Neuron (in vitro differentiated cells): Measurements from ENCODE around the gene PNO1.

Experiments used
- H2AFZ ChIP-seq: one replicate; pipeline ENCODE4 v1.6.1; 2013; ENCODE audit warnings: low read depth, mild to moderate bottlenecking, inconsistent platforms, low read length, moderate library complexity
- H3K27me3 ChIP-seq: one replicate; pipeline ENCODE4 v1.6.1; 2013; ENCODE audit warnings: low read length; ENCODE audit not compliant: insufficient read depth
- H3K36me3 ChIP-seq: one replicate; pipeline ENCODE4 v1.6.1; 2013; ENCODE audit warnings: low read length; ENCODE audit not compliant: insufficient read depth
- H3K4me1 ChIP-seq: one replicate; pipeline ENCODE4 v1.6.1; 2013; ENCODE audit warnings: low read length; ENCODE audit not compliant: insufficient read depth
- H3K4me3 ChIP-seq: 2 replicates; pipeline ENCODE4 v1.5.1; 2013; ENCODE audit warnings: mild to moderate bottlenecking, low read length, moderate library complexity
- H3K9me3 ChIP-seq: one replicate; pipeline ENCODE4 v1.6.1; 2013; ENCODE audit warnings: low read length

Gene PNO1

DNA sequence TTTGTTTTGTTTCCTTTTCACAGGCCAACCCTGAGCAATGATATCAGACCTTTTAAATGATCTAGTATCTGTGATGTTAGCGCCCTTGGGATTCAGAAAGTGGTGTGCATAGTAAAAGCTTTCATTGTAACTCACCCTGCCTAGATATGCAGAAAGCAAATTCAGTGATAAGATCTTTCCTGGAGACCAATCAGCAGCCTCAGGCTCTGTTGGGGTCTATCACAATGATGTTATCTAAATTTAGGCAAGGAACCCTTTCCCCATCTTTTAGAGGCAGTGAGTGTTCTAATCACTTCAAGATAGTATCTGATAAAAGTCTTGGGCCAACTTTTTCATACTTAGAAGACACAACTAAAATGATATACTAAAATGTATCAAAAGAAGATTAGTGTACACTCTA is 23.6 kb upstream of the PNO1 start:
- no peak overlapping the region for H3K4me3 ChIP-seq
- no peaks in the 10 kb centered on the region for H3K4me1 ChIP-seq
- no peaks in the 10 kb centered on the region for H3K9me3 ChIP-seq
- H3K36me3 ChIP-seq = peaks cover 5% of the 10 kb centered on the region
- no peaks in the 10 kb centered on the region for H3K27me3 ChIP-seq
- no peak overlapping the region for H2AFZ ChIP-seq

- H3K9me3 ChIP-seq = no peaks in the 10 kb centered on the region
- H2AFZ ChIP-seq = no peak overlapping the region
- no peaks in the 10 kb centered on the region for H3K4me1 ChIP-seq
- no peak overlapping the region for H3K4me3 ChIP-seq
- H3K27me3 ChIP-seq = no peaks in the 10 kb centered on the region
- peaks cover 5% of the 10 kb centered on the region for H3K36me3 ChIP-seq
Measured at GRCh38 chr2:68134554-68134953, 23.1 kb upstream of the PNO1 start.

DNA sequence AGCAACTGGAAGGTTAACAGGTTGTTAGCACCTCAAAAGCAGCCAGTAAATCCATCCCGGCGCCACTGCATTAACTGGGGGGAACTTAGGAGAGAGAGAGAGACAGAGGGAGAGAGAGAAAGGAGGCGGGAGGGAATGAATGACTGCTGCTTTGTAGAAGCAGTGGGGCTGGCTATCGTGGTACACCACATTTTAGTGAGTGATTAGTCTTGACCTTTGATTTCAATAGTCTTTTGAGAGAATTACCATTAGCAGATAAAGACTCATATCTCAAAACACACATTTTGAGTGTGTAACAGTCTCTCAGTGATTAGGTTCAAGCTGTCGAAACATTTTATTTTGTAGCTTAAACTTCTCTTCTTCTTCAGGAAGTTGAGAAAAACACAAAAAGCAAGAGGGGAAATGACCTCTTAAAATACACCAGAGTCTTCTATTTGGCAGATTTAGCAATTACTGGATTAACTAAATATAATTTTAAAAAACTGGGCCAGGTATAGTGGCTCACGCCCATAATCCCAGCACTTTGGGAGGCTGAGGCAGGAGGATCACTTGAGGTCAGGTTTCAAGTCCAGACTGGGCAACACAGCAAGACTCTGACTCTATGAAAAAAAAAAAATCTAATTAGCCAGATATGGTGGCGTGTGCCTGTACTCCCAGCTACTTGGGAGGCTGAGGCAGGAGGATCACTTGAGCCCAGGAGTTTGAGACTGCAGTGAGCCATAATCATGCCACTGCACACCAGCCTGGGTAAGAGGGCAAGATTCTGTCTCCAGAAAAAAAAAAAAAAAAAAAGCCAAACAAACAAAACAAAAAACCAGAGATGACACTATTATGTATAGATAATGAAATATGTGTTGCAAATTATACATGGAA is 22.0 kb upstream of the PNO1 start:
- no peak overlapping the region for H3K4me3 ChIP-seq
- no peaks in the 10 kb centered on the region for H3K4me1 ChIP-seq
- no peaks in the 10 kb centered on the region for H3K9me3 ChIP-seq
- peaks cover 8% of the 10 kb centered on the region for H3K36me3 ChIP-seq
- no peak overlapping the region for H2AFZ ChIP-seq
- no peaks in the 10 kb centered on the region for H3K27me3 ChIP-seq

DNA sequence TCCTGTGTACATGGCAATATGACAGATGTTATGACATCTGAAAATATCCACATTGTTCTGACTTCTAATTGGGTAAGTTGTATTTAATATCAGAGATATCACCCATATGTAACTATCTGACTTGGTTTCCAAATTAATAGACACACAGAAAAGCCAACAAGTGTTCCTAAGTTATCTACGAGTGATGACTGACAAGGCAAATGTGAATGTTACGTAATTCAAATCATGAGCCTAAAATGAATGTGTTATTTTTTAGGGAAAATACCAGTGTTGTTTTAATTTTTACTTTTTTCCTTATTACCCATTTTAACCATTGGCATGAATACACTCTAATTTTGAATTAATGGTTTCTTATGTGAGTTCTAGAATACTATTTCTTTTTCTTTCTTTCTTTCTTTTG is 15.8 kb upstream of the PNO1 start:
- Histone ChIP-seq H3K9me3 (no peaks in the 10 kb centered on the region), H3K27me3 (no peaks in the 10 kb centered on the region), H2AFZ (no peak overlapping the region), H3K4me1 (no peaks in the 10 kb centered on the region), H3K36me3 (peaks cover 8% of the 10 kb centered on the region), H3K4me3 (no peak overlapping the region)

DNA sequence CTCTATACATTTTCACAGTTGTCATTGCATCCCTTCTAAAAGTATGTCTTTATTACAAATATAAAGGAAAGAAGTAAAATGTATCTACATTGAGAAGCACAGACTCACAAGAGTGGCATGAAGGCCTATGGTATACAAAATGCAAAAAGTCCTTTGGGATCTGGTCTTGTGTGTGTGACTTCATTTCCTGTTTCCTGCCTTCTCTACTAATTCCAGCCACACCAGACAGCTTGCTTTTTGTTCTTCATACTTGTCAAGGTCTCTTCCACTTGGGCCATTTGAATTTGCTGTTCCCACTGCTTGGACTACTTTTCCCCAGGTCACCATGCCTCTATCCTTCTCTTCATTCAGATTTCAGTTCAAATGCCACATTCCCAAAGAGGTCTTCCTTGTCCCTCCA is 6.7 kb upstream of the PNO1 start:
- H3K36me3 ChIP-seq = no peaks in the 10 kb centered on the region
- H3K4me3 ChIP-seq = no peak overlapping the region
- H2AFZ ChIP-seq = no peak overlapping the region
- H3K4me1 ChIP-seq = peaks cover 9% of the 10 kb centered on the region
- H3K27me3 ChIP-seq = no peaks in the 10 kb centered on the region
- H3K9me3 ChIP-seq = no peaks in the 10 kb centered on the region

DNA sequence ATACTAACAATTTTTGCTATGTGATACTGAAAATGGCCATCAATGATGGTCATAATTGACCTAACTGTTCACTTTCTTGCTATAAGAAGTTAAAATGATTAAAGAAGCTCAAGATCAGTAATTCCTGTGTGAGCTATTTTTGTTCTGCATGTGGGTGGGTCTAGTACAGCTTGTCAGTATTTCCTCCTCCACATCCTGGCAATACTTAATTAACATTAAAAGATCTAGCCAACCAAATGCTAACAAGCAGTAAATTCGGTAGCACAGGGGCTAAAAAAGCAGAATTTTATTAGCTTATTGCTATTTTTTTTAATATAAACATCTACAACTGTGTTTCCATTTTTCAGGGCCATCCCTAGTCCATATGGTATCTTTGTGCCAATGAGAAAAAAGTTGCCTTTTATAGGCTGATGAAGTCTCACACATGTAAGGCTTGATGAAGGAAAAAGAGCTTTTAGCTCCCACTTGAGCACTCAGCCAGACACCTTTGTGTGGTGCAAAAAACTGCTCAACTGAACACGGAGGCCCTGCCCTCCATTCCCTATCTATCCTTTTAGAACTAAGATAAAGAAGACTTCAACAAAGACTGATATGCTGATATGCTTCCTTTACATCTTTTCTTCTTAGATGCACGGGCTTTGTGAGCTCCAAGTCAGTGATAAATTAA is 4.9 kb upstream of the PNO1 start:
- Histone ChIP-seq H3K27me3 (no peaks in the 10 kb centered on the region), H2AFZ (no peak overlapping the region), H3K36me3 (no peaks in the 10 kb centered on the region), H3K4me1 (peaks cover 16% of the 10 kb centered on the region), H3K9me3 (no peaks in the 10 kb centered on the region), H3K4me3 (no peak overlapping the region)

- peaks cover 17% of the 10 kb centered on the region for H3K4me1 ChIP-seq
- H3K4me3 ChIP-seq = no peak overlapping the region
- H3K36me3 ChIP-seq = peaks cover 10% of the 10 kb centered on the region
- H2AFZ ChIP-seq = no peak overlapping the region
- no peaks in the 10 kb centered on the region for H3K27me3 ChIP-seq
- no peaks in the 10 kb centered on the region for H3K9me3 ChIP-seq
Measured at GRCh38 chr2:68155618-68156017, 2.1 kb upstream of the PNO1 start.

DNA sequence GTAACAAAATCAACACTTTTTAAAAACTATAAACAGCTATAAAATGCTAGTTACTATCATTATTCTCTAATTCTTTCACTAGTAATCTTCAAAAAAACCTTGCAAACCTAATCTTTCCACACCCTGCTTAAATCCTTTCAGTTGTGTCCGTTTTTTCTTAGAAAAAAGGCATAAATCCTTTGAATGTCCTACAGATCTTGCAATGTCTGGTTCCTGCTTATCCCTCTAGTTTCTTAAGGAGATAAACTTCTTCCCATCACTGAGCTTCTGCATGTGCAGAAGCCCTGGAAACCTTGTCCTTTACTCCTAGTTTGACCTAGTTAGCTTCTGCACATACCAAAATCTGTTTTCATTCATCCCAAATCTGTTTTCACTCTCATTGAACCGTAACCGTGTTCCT is 1.3 kb upstream of the PNO1 start:
- Histone ChIP-seq H3K27me3 (no peaks in the 10 kb centered on the region), H3K36me3 (peaks cover 18% of the 10 kb centered on the region), H3K9me3 (no peaks in the 10 kb centered on the region)

GRCh38 chr2:68157002-68157401 is 686 bp upstream of the PNO1 start:
- Histone ChIP-seq H3K9me3 (no peaks in the 10 kb centered on the region), H3K27me3 (no peaks in the 10 kb centered on the region), H3K4me1 (peaks cover 17% of the 10 kb centered on the region), H3K36me3 (peaks cover 21% of the 10 kb centered on the region), H3K4me3 (peak overlapping the region; percentile 86), H2AFZ (peak overlapping the region; percentile 22)

More for the DNA sequence above, 1.3 kb upstream of the PNO1 start:
- Histone ChIP-seq H3K4me3 (peak overlapping the region; percentile 86), H3K4me1 (peaks cover 17% of the 10 kb centered on the region), H2AFZ (peak overlapping the region; percentile 22)

DNA sequence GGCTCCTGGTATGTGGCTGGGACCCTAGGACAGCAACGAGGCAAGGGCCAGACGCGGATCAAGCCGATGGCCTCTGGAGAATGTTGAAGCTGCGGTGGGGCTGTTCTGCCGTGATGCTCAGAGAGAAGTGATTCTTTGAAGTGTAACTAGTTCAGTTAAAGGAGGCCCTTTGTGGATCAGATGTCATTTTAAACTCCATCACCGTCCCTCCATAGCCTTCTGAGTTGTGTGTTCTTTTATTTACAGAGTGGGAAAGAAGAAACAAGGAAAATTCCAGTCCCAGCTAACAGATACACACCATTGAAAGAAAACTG is 403 bp downstream of the PNO1 start:
- H3K36me3 ChIP-seq = peaks cover 29% of the 10 kb centered on the region
- no peaks in the 10 kb centered on the region for H3K27me3 ChIP-seq
- H3K4me3 ChIP-seq = peak overlapping the region; percentile 86
- peak overlapping the region; percentile 22 for H2AFZ ChIP-seq
- H3K9me3 ChIP-seq = no peaks in the 10 kb centered on the region
- peaks cover 17% of the 10 kb centered on the region for H3K4me1 ChIP-seq

GRCh38 chr2:68163641-68164040 is 6.0 kb downstream of the PNO1 start:
- H3K27me3 ChIP-seq = no peaks in the 10 kb centered on the region
- H2AFZ ChIP-seq = no peak overlapping the region
- H3K9me3 ChIP-seq = no peaks in the 10 kb centered on the region
- H3K36me3 ChIP-seq = peaks cover 55% of the 10 kb centered on the region
- peaks cover 4% of the 10 kb centered on the region for H3K4me1 ChIP-seq
- H3K4me3 ChIP-seq = no peak overlapping the region

GRCh38 chr2:68167186-68167585 is 9.5 kb downstream of the PNO1 start:
- H3K36me3 ChIP-seq = peaks cover 38% of the 10 kb centered on the region
- no peak overlapping the region for H2AFZ ChIP-seq
- no peak overlapping the region for H3K4me3 ChIP-seq
- H3K27me3 ChIP-seq = no peaks in the 10 kb centered on the region
- no peaks in the 10 kb centered on the region for H3K4me1 ChIP-seq
- no peaks in the 10 kb centered on the region for H3K9me3 ChIP-seq

DNA sequence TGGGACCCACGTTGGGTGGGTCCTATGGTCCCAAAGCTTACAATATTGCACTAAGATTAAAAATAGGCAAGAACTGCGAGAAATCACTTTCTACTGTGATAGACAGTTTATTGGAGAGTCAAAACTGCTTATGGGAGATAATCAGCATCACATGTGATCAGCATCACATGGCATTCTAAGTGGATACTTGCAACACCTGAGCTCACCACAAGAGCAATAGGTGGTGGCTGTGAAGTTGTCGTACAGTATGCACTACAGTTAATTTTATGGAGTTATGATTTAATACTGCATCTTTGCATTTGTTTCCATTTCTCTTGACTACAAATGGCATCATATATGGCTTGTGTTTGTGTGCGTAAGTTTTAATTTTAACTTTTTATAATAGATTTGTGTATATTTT is 11.6 kb downstream of the PNO1 start:
- Histone ChIP-seq H2AFZ (no peak overlapping the region), H3K4me1 (no peaks in the 10 kb centered on the region), H3K4me3 (no peak overlapping the region), H3K36me3 (peaks cover 37% of the 10 kb centered on the region), H3K27me3 (no peaks in the 10 kb centered on the region), H3K9me3 (no peaks in the 10 kb centered on the region)
